KMS-11 (cell line): Measurements from ENCODE around the gene SUGCT.

Source experiments
- H2AFZ ChIP-seq: fragments of 200-600 bp; sonication (generic); 2 replicates; pipeline ENCODE4 v1.6.1; 2016; ENCODE audit warnings: antibody characterized with exemption, mixed run types, low read depth
- H3K27ac ChIP-seq: fragments of 200-600 bp; sonication (generic); 2 replicates; pipeline ENCODE4 v1.6.1; 2016; ENCODE audit warnings: mild to moderate bottlenecking, mixed run types
- H3K27me3 ChIP-seq: fragments of 200-600 bp; sonication (generic); 2 replicates; pipeline ENCODE4 v1.6.1; 2017; ENCODE audit warnings: mild to moderate bottlenecking, low read depth, mixed run types, moderate library complexity; ENCODE audit not compliant: insufficient read depth
- H3K36me3 ChIP-seq: fragments of 200-600 bp; sonication (generic); 2 replicates; pipeline ENCODE4 v1.6.1; 2017; ENCODE audit warnings: mild to moderate bottlenecking, mixed run types; ENCODE audit not compliant: insufficient read depth
- H3K4me1 ChIP-seq: fragments of 200-600 bp; sonication (generic); 2 replicates; pipeline ENCODE4 v1.6.1; 2016; ENCODE audit warnings: mild to moderate bottlenecking, low read depth, mixed run types; ENCODE audit not compliant: poor library complexity, severe bottlenecking
- H3K4me2 ChIP-seq: fragments of 200-600 bp; sonication (generic); 2 replicates; pipeline ENCODE4 v1.7.0; 2016; ENCODE audit warnings: mild to moderate bottlenecking, mixed run types
- H3K4me3 ChIP-seq: fragments of 200-600 bp; sonication (generic); IDR thresholded peaks from 2 replicates; pipeline ENCODE4 v1.6.1; 2017; ENCODE audit warnings: low read depth, low read length, mixed read lengths; ENCODE audit not compliant: insufficient read depth
- H3K79me2 ChIP-seq: fragments of 200-600 bp; sonication (generic); 2 replicates; pipeline ENCODE4 v1.6.1; 2016; ENCODE audit warnings: low read depth, mixed run types; ENCODE audit not compliant: insufficient read depth
- H3K9ac ChIP-seq: fragments of 200-600 bp; sonication (generic); 2 replicates; pipeline ENCODE4 v1.6.1; 2016; ENCODE audit warnings: mild to moderate bottlenecking, mixed run types
- H4K20me1 ChIP-seq: fragments of 200-600 bp; sonication (generic); 2 replicates; pipeline ENCODE4 v1.6.1; 2016; ENCODE audit warnings: mild to moderate bottlenecking, mixed run types; ENCODE audit not compliant: insufficient read depth
- CTCF ChIP-seq: fragments of 200-600 bp; sonication (generic); conservative IDR thresholded peaks from 2 replicates; pipeline ENCODE4 v1.6.1; 2017; ENCODE audit warnings: low read depth, mild to moderate bottlenecking, antibody characterized with exemption, low read length, moderate library complexity, mixed read lengths

SUGCT gene

GRCh38 chr7:40148671-40149070, 13.9 kb downstream of the SUGCT start:
- no peak overlapping the region for H3K4me3 ChIP-seq
- no peaks in the 10 kb centered on the region for H3K36me3 ChIP-seq
- H3K27me3 ChIP-seq = no peaks in the 10 kb centered on the region
- no peak overlapping the region for H2AFZ ChIP-seq
- H3K4me1 ChIP-seq = no peaks in the 10 kb centered on the region
- H3K79me2 ChIP-seq = no peaks in the 10 kb centered on the region
- H3K9ac ChIP-seq = no peak overlapping the region
- no peak overlapping the region for H3K27ac ChIP-seq
- H4K20me1 ChIP-seq = no peaks in the 10 kb centered on the region
- no peak overlapping the region for H3K4me2 ChIP-seq
- no peak for TF ChIP-seq CTCF

GRCh38 chr7:40151504-40151903, 16.7 kb downstream of the SUGCT start:
- H3K9ac ChIP-seq = no peak overlapping the region
- no peaks in the 10 kb centered on the region for H3K4me1 ChIP-seq
- no peaks in the 10 kb centered on the region for H4K20me1 ChIP-seq
- H3K27me3 ChIP-seq = no peaks in the 10 kb centered on the region
- no peaks in the 10 kb centered on the region for H3K36me3 ChIP-seq
- H3K27ac ChIP-seq = no peak overlapping the region
- no peak overlapping the region for H3K4me2 ChIP-seq
- no peaks in the 10 kb centered on the region for H3K79me2 ChIP-seq
- H3K4me3 ChIP-seq = no peak overlapping the region
- TF ChIP-seq CTCF = no peak
- no peak overlapping the region for H2AFZ ChIP-seq

GRCh38 chr7:40156988-40157387, 22.2 kb downstream of the SUGCT start:
- no peaks in the 10 kb centered on the region for H3K27me3 ChIP-seq
- no peak overlapping the region for H3K4me2 ChIP-seq
- H4K20me1 ChIP-seq = no peaks in the 10 kb centered on the region; the same call in 1 of the 2 replicates
- no peaks in the 10 kb centered on the region for H3K4me1 ChIP-seq
- H3K4me3 ChIP-seq = no peak overlapping the region
- no peaks in the 10 kb centered on the region for H3K79me2 ChIP-seq
- TF ChIP-seq CTCF = no peak
- no peaks in the 10 kb centered on the region for H3K36me3 ChIP-seq
- no peak overlapping the region for H2AFZ ChIP-seq
- no peak overlapping the region for H3K9ac ChIP-seq
- H3K27ac ChIP-seq = no peak overlapping the region

GRCh38 chr7:40162516-40162915, 27.7 kb downstream of the SUGCT start:
- H3K9ac ChIP-seq = no peak overlapping the region
- H4K20me1 ChIP-seq = no peaks in the 10 kb centered on the region
- no peaks in the 10 kb centered on the region for H3K79me2 ChIP-seq
- TF ChIP-seq CTCF = no peak
- H3K27me3 ChIP-seq = no peaks in the 10 kb centered on the region
- no peak overlapping the region for H3K4me3 ChIP-seq
- H3K36me3 ChIP-seq = no peaks in the 10 kb centered on the region
- H3K4me2 ChIP-seq = no peak overlapping the region
- H3K4me1 ChIP-seq = no peaks in the 10 kb centered on the region
- H3K27ac ChIP-seq = no peak overlapping the region
- H2AFZ ChIP-seq = no peak overlapping the region

- H4K20me1 ChIP-seq = no peaks in the 10 kb centered on the region
- no peaks in the 10 kb centered on the region for H3K79me2 ChIP-seq
- no peak for TF ChIP-seq CTCF
- H3K36me3 ChIP-seq = no peaks in the 10 kb centered on the region
- H3K4me2 ChIP-seq = no peak overlapping the region
- H2AFZ ChIP-seq = no peak overlapping the region
- H3K4me1 ChIP-seq = no peaks in the 10 kb centered on the region
- no peak overlapping the region for H3K27ac ChIP-seq
- no peaks in the 10 kb centered on the region for H3K27me3 ChIP-seq
- no peak overlapping the region for H3K9ac ChIP-seq
- no peak overlapping the region for H3K4me3 ChIP-seq
Observed at GRCh38 chr7:40165216-40165615, 30.4 kb downstream of the SUGCT start.
